ENCODE data around the gene ZFP28.

Gene ZFP28

DNA sequence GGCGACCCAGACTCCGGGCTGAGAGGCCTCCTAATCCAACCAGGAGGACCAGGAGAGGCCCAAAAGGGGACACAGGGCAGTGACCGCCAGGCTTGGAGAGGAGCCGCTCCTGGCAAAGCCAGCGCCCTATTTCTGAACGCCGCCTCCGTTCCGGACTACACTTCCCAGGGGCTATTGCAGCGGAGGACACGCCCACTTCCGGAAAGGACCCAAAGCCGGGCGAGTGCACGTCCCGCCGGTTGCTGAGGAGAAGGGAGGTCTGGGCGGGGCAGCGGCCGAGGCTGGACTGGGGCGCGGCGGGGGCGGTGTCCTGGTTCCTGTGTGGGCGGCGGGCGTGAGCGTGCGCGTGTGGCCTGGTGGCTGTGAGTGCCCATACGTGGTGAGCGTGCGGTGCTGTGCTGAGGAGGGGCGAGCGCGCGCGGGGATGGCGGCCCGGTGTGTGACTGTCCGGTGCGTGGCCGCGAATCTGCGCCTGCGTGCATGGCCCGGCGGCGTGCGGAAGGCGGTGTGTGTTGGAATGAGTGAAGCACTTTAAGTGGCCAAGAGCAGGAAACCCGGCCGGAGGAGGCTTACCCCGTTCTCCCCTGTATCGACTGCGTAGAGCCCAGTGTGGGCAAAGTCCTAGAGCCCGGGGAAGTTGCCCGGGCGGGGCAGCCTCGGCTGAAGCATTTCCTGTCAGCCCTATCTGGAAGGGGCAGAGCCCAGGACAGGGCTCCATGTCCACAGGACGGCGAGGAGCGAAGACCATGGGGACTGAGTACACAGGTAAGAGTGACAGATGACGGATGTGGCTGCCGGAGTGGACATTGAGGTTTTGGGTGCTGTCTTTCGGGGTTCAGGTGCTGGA, 28.7 kb downstream of the ZFP28 start, which contains the start of gene ZNF470:
Gene ZNF470 (plus strand): TSS at position 195 of the 847 bp plus-strand sequence. CDS start 2,844 bp downstream, outside the sequence.
- CTCF ChIA-PET, result no interaction called here
- H3K27ac ChIP-seq (ENCODE audit: insufficient read depth in 1 of 2, low read depth in 1 of 2, low read length in 2 of 2, poor library complexity in 1 of 2, severe bottlenecking in 2 of 2), result peak within 1 kb of the TSS; percentile 48 to 83
- POLR2A ChIA-PET, result interaction anchor here (0.7 kb wide), 1 partner anchor 107 kb away, joined by 3 read pairs; no protein-coding TSS in a partner anchor
- peaks cover 0 to 11% (median 6%) of the 10 kb centered on the region in 4 experiments for H3K4me1 ChIP-seq (ENCODE audit: control extremely low read depth in 1 of 4, control insufficient read depth in 4 of 4, insufficient read depth in 4 of 4, low read length in 3 of 4)
- WGBS (ENCODE audit: insufficient coverage), result 5% methylated on average over 42 of the region's 66 CpGs
- H3K4me3 ChIP-seq (ENCODE audit: control insufficient read depth in 1 of 7, extremely low read depth in 1 of 7, insufficient read depth in 4 of 7, low read depth in 2 of 7, low read length in 6 of 7), result peak within 1 kb of the TSS; percentile 86 to 99 (median 97)
- peaks cover 20 to 35% (median 22%) of the 10 kb centered on the region in 4 experiments for H3K36me3 ChIP-seq (ENCODE audit: control insufficient read depth in 4 of 4, insufficient read depth in 4 of 4, low read length in 3 of 4)
- no peaks in the 10 kb centered on the region for H3K27me3 ChIP-seq (replicated peaks in 2 of 5; ENCODE audit: control insufficient read depth in 4 of 5, insufficient read depth in 5 of 5, low read length in 4 of 5)
- peak; percentile 92 to 97 (median 96) for DNase-seq
- H3K9me3 ChIP-seq (ENCODE audit: control extremely low read depth in 1 of 5, control insufficient read depth in 4 of 5, insufficient read depth in 2 of 5, low read depth in 1 of 5, low read length in 4 of 5), result peaks cover 7 to 68% (median 35%) of the 10 kb centered on the region in 5 experiments

DNA sequence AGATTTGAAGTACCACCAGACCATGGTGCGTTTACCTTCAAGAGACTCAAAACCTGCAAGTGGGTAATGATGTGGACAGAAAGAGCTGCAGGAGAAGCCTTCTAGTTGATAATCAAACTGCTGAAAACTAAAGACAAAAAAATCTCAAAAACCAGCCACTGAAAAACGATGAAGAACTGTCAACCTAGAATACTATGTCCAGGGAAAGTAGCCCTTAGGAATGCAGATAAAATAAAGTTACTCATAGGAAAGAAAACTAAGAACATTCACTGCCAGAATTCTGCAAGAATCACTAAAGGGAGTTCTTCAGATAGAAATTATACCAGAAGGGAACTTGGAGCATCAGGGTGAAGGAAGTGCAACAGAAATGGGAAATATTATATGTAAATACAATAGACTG, 33.8 kb downstream of the ZFP28 start:
- Histone ChIP-seq H3K27ac (ENCODE audit: insufficient read depth in 1 of 2, low read depth in 1 of 2, low read length in 2 of 2, poor library complexity in 1 of 2, severe bottlenecking in 2 of 2) (no peak overlapping the region), H3K4me3 (ENCODE audit: control insufficient read depth in 1 of 7, extremely low read depth in 1 of 7, insufficient read depth in 4 of 7, low read depth in 2 of 7, low read length in 6 of 7) (no peak overlapping the region), H3K9me3 (ENCODE audit: control extremely low read depth in 1 of 5, control insufficient read depth in 4 of 5, insufficient read depth in 2 of 5, low read depth in 1 of 5, low read length in 4 of 5) (peaks cover 27 to 87% (median 49%) of the 10 kb centered on the region in 5 experiments), H3K4me1 (ENCODE audit: control extremely low read depth in 1 of 4, control insufficient read depth in 4 of 4, insufficient read depth in 4 of 4, low read length in 3 of 4) (peaks cover 0 to 6% (median 5%) of the 10 kb centered on the region in 4 experiments), H3K36me3 (ENCODE audit: control insufficient read depth in 4 of 4, insufficient read depth in 4 of 4, low read length in 3 of 4) (peaks cover 36 to 80% (median 48%) of the 10 kb centered on the region in 4 experiments), H3K27me3 (replicated peaks in 2 of 5; ENCODE audit: control insufficient read depth in 4 of 5, insufficient read depth in 5 of 5, low read length in 4 of 5) (no peaks in the 10 kb centered on the region)
- ChIA-PET POLR2A (no interaction called here), CTCF (no interaction called here)
- DNase-seq, result peak; percentile 20 to 53 (median 52)
- WGBS (ENCODE audit: insufficient coverage), result 50% methylated on average over 2 of the region's 2 CpGs

DNA sequence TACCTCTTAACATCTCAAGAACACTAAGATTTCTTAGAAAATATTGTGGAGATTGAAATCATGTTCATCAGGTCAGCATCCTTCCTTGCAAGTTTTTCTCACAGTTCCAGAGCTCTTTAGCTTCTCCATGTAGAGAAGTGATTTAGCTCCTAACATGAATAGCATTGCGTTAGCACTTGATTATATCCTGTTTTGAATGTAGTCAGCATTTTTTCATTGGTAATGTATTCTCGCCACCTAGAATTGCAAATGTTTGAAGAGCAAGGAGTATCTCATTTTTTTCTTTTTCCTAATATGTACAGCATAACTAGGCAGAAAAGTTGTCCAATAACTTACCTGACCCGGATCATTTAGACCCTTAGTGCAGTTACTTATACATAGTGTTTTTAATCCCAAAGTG, 35.2 kb downstream of the ZFP28 start:
- Histone ChIP-seq H3K9me3 (ENCODE audit: control extremely low read depth in 1 of 5, control insufficient read depth in 4 of 5, insufficient read depth in 2 of 5, low read depth in 1 of 5, low read length in 4 of 5) (peaks cover 28 to 92% (median 56%) of the 10 kb centered on the region in 5 experiments), H3K36me3 (ENCODE audit: control insufficient read depth in 4 of 4, insufficient read depth in 4 of 4, low read length in 3 of 4) (peaks cover 36 to 77% (median 48%) of the 10 kb centered on the region in 4 experiments), H3K27me3 (replicated peaks in 2 of 5; ENCODE audit: control insufficient read depth in 4 of 5, insufficient read depth in 5 of 5, low read length in 4 of 5) (no peaks in the 10 kb centered on the region), H3K4me3 (ENCODE audit: control insufficient read depth in 1 of 7, extremely low read depth in 1 of 7, insufficient read depth in 4 of 7, low read depth in 2 of 7, low read length in 6 of 7) (peak overlapping the region in 1 of 7 experiments; percentile 13), H3K4me1 (ENCODE audit: control extremely low read depth in 1 of 4, control insufficient read depth in 4 of 4, insufficient read depth in 4 of 4, low read length in 3 of 4) (no peaks in the 10 kb centered on the region), H3K27ac (ENCODE audit: insufficient read depth in 1 of 2, low read depth in 1 of 2, low read length in 2 of 2, poor library complexity in 1 of 2, severe bottlenecking in 2 of 2) (no peak overlapping the region)
- CTCF ChIA-PET, result no interaction called here
- no peak for DNase-seq
- POLR2A ChIA-PET, result no interaction called here
- WGBS (ENCODE audit: insufficient coverage), result 93% methylated on average over 2 of the region's 3 CpGs

DNA sequence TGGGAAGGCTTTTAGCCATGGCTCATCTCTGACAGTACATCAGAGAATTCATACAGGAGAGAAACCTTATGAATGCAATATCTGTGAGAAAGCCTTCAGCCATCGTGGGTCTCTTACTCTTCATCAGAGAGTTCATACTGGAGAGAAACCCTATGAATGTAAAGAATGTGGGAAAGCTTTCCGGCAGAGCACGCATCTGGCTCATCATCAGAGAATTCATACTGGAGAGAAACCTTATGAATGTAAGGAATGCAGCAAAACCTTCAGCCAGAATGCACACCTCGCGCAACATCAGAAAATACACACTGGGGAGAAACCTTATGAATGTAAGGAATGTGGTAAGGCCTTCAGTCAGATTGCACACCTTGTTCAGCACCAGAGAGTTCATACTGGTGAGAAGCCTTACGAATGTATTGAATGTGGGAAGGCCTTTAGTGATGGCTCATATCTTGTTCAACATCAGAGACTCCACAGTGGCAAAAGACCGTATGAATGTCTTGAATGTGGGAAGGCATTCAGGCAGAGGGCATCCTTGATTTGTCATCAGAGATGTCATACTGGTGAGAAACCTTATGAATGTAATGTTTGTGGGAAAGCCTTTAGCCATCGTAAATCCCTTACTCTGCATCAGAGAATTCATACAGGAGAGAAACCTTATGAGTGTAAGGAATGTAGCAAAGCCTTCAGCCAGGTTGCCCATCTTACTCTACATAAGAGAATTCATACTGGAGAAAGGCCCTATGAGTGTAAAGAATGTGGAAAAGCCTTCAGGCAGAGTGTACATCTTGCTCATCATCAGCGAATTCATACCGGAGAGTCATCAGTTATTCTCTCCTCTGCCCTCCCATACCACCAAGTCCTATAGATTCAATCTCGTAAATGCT, 39.2 kb downstream of the ZFP28 start:
- Histone ChIP-seq H3K9me3 (ENCODE audit: control extremely low read depth in 1 of 5, control insufficient read depth in 4 of 5, insufficient read depth in 2 of 5, low read depth in 1 of 5, low read length in 4 of 5) (peaks cover 37 to 94% (median 48%) of the 10 kb centered on the region in 5 experiments), H3K36me3 (ENCODE audit: control insufficient read depth in 4 of 4, insufficient read depth in 4 of 4, low read length in 3 of 4) (peaks cover 18 to 46% (median 26%) of the 10 kb centered on the region in 4 experiments), H3K27me3 (replicated peaks in 2 of 5; ENCODE audit: control insufficient read depth in 4 of 5, insufficient read depth in 5 of 5, low read length in 4 of 5) (no peaks in the 10 kb centered on the region), H3K4me1 (ENCODE audit: control extremely low read depth in 1 of 4, control insufficient read depth in 4 of 4, insufficient read depth in 4 of 4, low read length in 3 of 4) (no peaks in the 10 kb centered on the region), H3K4me3 (ENCODE audit: control insufficient read depth in 1 of 7, extremely low read depth in 1 of 7, insufficient read depth in 4 of 7, low read depth in 2 of 7, low read length in 6 of 7) (peak overlapping the region in 1 of 7 experiments; percentile 27), H3K27ac (ENCODE audit: insufficient read depth in 1 of 2, low read depth in 1 of 2, low read length in 2 of 2, poor library complexity in 1 of 2, severe bottlenecking in 2 of 2) (no peak overlapping the region)
- no peak for DNase-seq
- 97% methylated on average over 10 of the region's 11 CpGs for WGBS (ENCODE audit: insufficient coverage)
- ChIA-PET CTCF (no interaction called here), POLR2A (no interaction called here)

DNA sequence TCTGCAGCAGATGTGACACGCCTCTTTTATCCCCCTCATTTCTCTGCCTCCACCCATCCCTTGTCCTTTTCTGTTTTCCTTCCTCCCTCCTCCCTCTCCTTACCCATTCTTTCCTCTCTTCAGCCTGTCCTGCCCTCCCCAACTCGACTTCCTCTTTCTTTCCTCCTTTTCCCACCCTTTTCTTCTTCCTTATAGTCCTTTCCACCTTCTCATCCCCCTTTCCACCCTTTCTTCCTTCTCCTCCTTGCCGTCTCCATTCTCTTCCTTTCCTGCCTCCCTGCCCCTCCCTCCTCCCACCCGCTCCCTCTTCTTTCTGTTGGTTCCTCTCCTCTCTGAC, 55.7 kb downstream of the ZFP28 start:
- peaks cover 0 to 23% (median 7%) of the 10 kb centered on the region in 4 experiments for H3K36me3 ChIP-seq (ENCODE audit: control insufficient read depth in 4 of 4, insufficient read depth in 4 of 4, low read length in 3 of 4)
- no peak for DNase-seq
- peaks cover 2 to 11% (median 7%) of the 10 kb centered on the region in 4 experiments for H3K4me1 ChIP-seq (ENCODE audit: control extremely low read depth in 1 of 4, control insufficient read depth in 4 of 4, insufficient read depth in 4 of 4, low read length in 3 of 4)
- ChIA-PET POLR2A (no interaction called here), CTCF (no interaction called here)
- no peak overlapping the region for H3K27ac ChIP-seq (ENCODE audit: insufficient read depth in 1 of 2, low read depth in 1 of 2, low read length in 2 of 2, poor library complexity in 1 of 2, severe bottlenecking in 2 of 2)
- H3K4me3 ChIP-seq (ENCODE audit: control insufficient read depth in 1 of 7, extremely low read depth in 1 of 7, insufficient read depth in 4 of 7, low read depth in 2 of 7, low read length in 6 of 7), result peak overlapping the region in 3 of 7 experiments; percentile 83 to 93 (median 91)
- 70% methylated on average over 4 of the region's 4 CpGs for WGBS (ENCODE audit: insufficient coverage)
- H3K9me3 ChIP-seq (ENCODE audit: control extremely low read depth in 1 of 5, control insufficient read depth in 4 of 5, insufficient read depth in 2 of 5, low read depth in 1 of 5, low read length in 4 of 5), result peaks cover 0 to 42% (median 25%) of the 10 kb centered on the region in 5 experiments
- no peaks in the 10 kb centered on the region for H3K27me3 ChIP-seq (replicated peaks in 2 of 5; ENCODE audit: control insufficient read depth in 4 of 5, insufficient read depth in 5 of 5, low read length in 4 of 5)

DNA sequence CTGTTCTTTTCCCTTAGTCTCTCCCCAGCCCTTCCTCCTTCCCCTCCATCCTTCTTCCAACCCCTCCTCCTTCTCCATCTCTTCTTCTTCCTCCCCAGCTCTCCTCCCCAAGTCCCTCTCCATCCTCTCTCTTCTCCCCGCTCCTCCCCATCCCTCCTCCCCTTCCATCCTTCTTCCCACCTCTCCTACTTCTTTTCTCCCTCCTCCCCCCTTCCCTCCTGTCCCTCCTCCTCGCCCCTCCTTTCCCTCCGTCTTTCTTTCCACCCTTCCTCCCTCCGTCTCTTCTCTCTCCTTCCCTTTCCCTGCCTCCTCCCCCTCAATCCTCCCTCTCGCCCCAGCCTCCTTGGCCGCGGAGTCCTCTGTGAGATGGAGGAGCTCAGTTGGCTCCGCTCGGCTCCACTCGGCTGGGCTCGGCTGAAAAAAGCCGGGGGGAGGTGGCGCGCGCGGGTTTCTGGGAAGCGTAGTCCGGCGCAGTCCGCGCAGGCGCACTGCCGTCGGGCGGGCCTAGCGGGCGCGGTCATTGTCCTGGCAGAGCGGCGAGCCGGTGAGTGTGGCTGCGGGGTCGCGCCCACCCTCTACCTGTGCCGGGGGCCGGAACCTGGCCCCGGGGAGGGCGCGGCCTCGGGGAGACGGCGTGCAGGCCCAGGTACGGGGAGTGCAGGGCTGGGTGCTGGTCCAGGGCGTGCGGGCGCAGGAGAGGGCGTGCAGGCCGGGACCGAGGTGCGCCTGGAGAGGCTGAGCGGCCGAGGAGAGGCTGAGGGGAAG, 56.2 kb downstream of the ZFP28 start, which contains the start of gene ZNF71:
Gene ZNF71 (plus strand): TSS at position 520 of the 765 bp plus-strand sequence. CDS start 6,257 bp downstream, outside the sequence.
- 0% methylated on average over 31 of the region's 52 CpGs for WGBS (ENCODE audit: insufficient coverage)

More for the DNA sequence above, 56.2 kb downstream of the ZFP28 start, which contains the start of gene ZNF71:
- Histone ChIP-seq H3K4me1 (ENCODE audit: control extremely low read depth in 1 of 4, control insufficient read depth in 4 of 4, insufficient read depth in 4 of 4, low read length in 3 of 4) (peaks cover 2 to 11% (median 7%) of the 10 kb centered on the region in 4 experiments), H3K27ac (ENCODE audit: insufficient read depth in 1 of 2, low read depth in 1 of 2, low read length in 2 of 2, poor library complexity in 1 of 2, severe bottlenecking in 2 of 2) (peak within 1 kb of the TSS; percentile 43 to 77), H3K9me3 (ENCODE audit: control extremely low read depth in 1 of 5, control insufficient read depth in 4 of 5, insufficient read depth in 2 of 5, low read depth in 1 of 5, low read length in 4 of 5) (peaks cover 0 to 38% (median 20%) of the 10 kb centered on the region in 5 experiments), H3K4me3 (ENCODE audit: control insufficient read depth in 1 of 7, extremely low read depth in 1 of 7, insufficient read depth in 4 of 7, low read depth in 2 of 7, low read length in 6 of 7) (peak within 1 kb of the TSS; percentile 70 to 94 (median 91)), H3K36me3 (ENCODE audit: control insufficient read depth in 4 of 4, insufficient read depth in 4 of 4, low read length in 3 of 4) (peaks cover 0 to 23% (median 7%) of the 10 kb centered on the region in 4 experiments), H3K27me3 (replicated peaks in 2 of 5; ENCODE audit: control insufficient read depth in 4 of 5, insufficient read depth in 5 of 5, low read length in 4 of 5) (no peaks in the 10 kb centered on the region)
- peak; percentile 86 to 93 (median 92) for DNase-seq
- ChIA-PET CTCF (interaction anchor here (0.7 kb wide), 1 partner anchor 140 kb away, joined by 3 read pairs; no protein-coding TSS in a partner anchor), POLR2A (interaction anchor here (0.6 to 1.0 kb wide), 2 partner anchors 14 to 87 kb away, joined by 3 read pairs; no protein-coding TSS in a partner anchor)
